Skin epidermis (tissue), 12 donors: ENCODE results near the gene GOLGA6L10.
"Not testable (repeated sequence)": the region's sequence is repeated elsewhere in the genome, so short reads cannot be mapped to it uniquely, and the experiment has no call there.

ENCODE experiments used
- H3K27ac ChIP-seq, 21 experiments: fragments of 200-600 bp; sonication (generic) in 11 of 21; one replicate each; pipeline ENCODE4 v1.5.0; 2020; ENCODE audit warnings: mild to moderate bottlenecking in 3 of 21, inconsistent platforms in 2 of 21, moderate library complexity in 2 of 21
- H3K4me3 ChIP-seq, 7 experiments: fragments of 200-600 bp; sonication (generic) in 2 of 7; one replicate each; pipeline ENCODE4 v1.5.0; 2020; ENCODE audit warnings: inconsistent platforms in 2 of 7, mild to moderate bottlenecking in 2 of 7, moderate library complexity in 1 of 7

The GOLGA6L10 gene

GRCh38 chr15:82344421-82344820 is 4.9 kb downstream of the GOLGA6L10 start:
- not testable (repeated sequence) for H3K27ac ChIP-seq, H3K4me3 ChIP-seq

- not testable (repeated sequence) for H3K27ac ChIP-seq
These were observed 5.4 kb downstream of the GOLGA6L10 start for GRCh38 chr15:82343851-82344250.

GRCh38 chr15:82342632-82343374 is 6.5 kb downstream of the GOLGA6L10 start:
- not testable (repeated sequence) for H3K4me3 ChIP-seq, H3K27ac ChIP-seq

More at GRCh38 chr15:82343851-82344250, 5.4 kb downstream of the GOLGA6L10 start:
- not testable (repeated sequence) for H3K4me3 ChIP-seq

- not testable (repeated sequence) for H3K27ac ChIP-seq, H3K4me3 ChIP-seq
These were observed 10.7 kb downstream of the GOLGA6L10 start for GRCh38 chr15:82338573-82338972.

GRCh38 chr15:82338053-82338452 is 11.2 kb downstream of the GOLGA6L10 start:
- H3K27ac ChIP-seq, H3K4me3 ChIP-seq: not testable (repeated sequence)

GRCh38 chr15:82337051-82337450 is 12.2 kb downstream of the GOLGA6L10 start:
- H3K27ac ChIP-seq, H3K4me3 ChIP-seq: not testable (repeated sequence)

- not testable (repeated sequence) for H3K27ac ChIP-seq, H3K4me3 ChIP-seq
These were observed 13.1 kb downstream of the GOLGA6L10 start for GRCh38 chr15:82336180-82336647.

- H3K4me3 ChIP-seq, H3K27ac ChIP-seq: not testable (repeated sequence)
These were observed 14.3 kb downstream of the GOLGA6L10 start for GRCh38 chr15:82335006-82335405.

- H3K27ac ChIP-seq, H3K4me3 ChIP-seq: not testable (repeated sequence)
These were observed 14.7 kb downstream of the GOLGA6L10 start for GRCh38 chr15:82334554-82334932.

GRCh38 chr15:82333603-82334553 is 15.4 kb downstream of the GOLGA6L10 start:
- not testable (repeated sequence) for H3K27ac ChIP-seq, H3K4me3 ChIP-seq

- H3K4me3 ChIP-seq, H3K27ac ChIP-seq: not testable (repeated sequence)
These were observed 16.3 kb downstream of the GOLGA6L10 start for GRCh38 chr15:82332711-82333602.

- H3K4me3 ChIP-seq, H3K27ac ChIP-seq: not testable (repeated sequence)
These were observed 17.5 kb downstream of the GOLGA6L10 start for GRCh38 chr15:82331576-82332304.

GRCh38 chr15:82330921-82331320 is 18.4 kb downstream of the GOLGA6L10 start:
- not testable (repeated sequence) for H3K27ac ChIP-seq, H3K4me3 ChIP-seq

- H3K4me3 ChIP-seq, H3K27ac ChIP-seq: not testable (repeated sequence)
These were observed 20.2 kb downstream of the GOLGA6L10 start for GRCh38 chr15:82329039-82329438.

GRCh38 chr15:82327372-82327771 is 21.9 kb downstream of the GOLGA6L10 start:
- not testable (repeated sequence) for H3K4me3 ChIP-seq, H3K27ac ChIP-seq

GRCh38 chr15:82326896-82327295 is 22.4 kb downstream of the GOLGA6L10 start:
- H3K4me3 ChIP-seq, H3K27ac ChIP-seq: not testable (repeated sequence)

- not testable (repeated sequence) for H3K4me3 ChIP-seq, H3K27ac ChIP-seq
These were observed 23.6 kb downstream of the GOLGA6L10 start for GRCh38 chr15:82325646-82326045.

- H3K27ac ChIP-seq, H3K4me3 ChIP-seq: not testable (repeated sequence)
These were observed 24.4 kb downstream of the GOLGA6L10 start for GRCh38 chr15:82324831-82325230.

GRCh38 chr15:82322488-82322887 is 26.8 kb downstream of the GOLGA6L10 start:
- H3K27ac ChIP-seq, H3K4me3 ChIP-seq: not testable (repeated sequence)
